Left renal cortex interstitium (tissue), 4 donors: Measurements from ENCODE around the gene FAM20C. TPM values are rescaled to one million over a fixed set of nuclear protein-coding genes. Genes with fewer than 3 reads are reported as not detected.

Source experiments
- DNase-seq, 4 donors: peaks; one replicate each; pipeline ENCODE4 v3.0.0-alpha.2; 2013; ENCODE audit warnings: low read depth in 4 of 4, low spot score in 2 of 4, missing footprints in 1 of 4
- polyA plus RNA-seq, 4 donors: library from polyadenylated mRNA; unstranded; fragments of 120-200 nt; gene quantifications; one replicate each; pipeline ENCODE4 v1.2.1, GENCODE V29; 2013; ENCODE audit not compliant: insufficient read length in 4 of 4

Gene FAM20C
- polyA plus RNA-seq, 4 donors, result 66.1 to 78.6 (median 69.3) TPM

DNA sequence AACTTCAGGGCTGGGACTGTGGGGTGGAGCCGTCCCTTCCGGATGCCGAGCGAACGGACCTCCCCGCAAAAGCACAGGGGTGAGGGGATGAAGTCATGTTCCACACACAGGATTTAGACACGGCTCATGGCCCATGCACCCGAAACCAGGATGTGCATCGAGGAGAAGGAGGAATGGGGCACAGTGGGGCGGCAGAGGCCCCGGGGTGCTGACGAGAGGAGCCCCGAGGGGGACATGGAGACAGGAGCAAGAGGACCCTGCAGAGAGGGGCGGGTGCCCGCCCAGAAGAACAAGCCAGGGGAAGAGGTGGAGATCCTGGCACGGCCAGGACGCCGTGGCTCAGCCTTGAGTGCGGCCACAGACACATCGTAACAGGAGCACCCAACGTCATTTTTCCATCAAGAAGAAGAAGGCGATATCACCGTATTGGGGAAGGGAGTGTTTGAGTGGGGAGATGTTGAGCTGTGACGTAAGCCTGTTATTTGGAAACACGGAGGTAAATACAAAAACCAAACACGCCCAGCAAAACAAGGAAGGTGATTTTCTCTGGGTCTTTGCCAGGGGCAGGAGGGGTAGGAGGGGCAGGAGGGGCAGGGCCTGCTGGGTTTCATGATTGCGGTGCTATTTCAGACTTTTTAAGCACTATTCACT, 72.3 kb downstream of the FAM20C start:
- DNase-seq, result no peak

DNA sequence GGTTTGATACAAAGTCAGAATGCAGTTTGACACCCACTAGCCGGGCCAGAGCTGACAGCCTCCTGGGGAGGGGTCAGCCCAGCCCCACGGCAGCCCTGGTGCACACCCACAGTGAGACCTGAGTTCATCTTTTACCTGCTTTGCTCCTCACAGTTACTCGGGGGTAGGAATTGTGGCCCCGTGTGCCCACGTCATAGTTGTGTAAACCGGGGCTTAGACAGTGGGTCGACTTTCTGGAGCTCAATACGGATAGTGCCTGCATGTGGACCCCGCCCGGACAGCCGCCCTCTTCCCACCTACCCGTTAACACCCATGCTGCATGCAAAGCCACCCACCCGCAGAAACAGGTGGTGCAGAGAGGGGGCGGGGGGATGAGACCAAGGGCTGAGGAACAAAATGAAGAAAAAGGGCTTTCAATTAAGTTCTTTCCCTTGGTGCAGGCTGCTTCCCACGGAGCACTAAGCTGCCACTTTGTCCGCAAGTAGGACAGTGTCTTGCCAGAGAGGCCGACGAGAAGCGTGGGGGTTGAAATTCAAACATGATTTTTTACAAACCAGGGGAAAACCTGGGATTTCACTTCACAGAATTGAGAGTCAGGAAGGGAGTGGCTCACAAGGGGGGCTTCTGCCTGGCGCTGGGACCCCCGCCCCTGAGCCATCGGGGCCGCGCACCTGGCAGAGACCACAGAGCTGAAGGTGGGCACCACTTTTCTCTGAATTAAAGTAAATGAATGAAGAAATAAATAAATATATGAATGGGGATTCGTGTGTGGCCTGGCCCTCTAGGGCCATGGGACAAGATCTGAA, 73.0 kb downstream of the FAM20C start:
- no peak for DNase-seq

DNA sequence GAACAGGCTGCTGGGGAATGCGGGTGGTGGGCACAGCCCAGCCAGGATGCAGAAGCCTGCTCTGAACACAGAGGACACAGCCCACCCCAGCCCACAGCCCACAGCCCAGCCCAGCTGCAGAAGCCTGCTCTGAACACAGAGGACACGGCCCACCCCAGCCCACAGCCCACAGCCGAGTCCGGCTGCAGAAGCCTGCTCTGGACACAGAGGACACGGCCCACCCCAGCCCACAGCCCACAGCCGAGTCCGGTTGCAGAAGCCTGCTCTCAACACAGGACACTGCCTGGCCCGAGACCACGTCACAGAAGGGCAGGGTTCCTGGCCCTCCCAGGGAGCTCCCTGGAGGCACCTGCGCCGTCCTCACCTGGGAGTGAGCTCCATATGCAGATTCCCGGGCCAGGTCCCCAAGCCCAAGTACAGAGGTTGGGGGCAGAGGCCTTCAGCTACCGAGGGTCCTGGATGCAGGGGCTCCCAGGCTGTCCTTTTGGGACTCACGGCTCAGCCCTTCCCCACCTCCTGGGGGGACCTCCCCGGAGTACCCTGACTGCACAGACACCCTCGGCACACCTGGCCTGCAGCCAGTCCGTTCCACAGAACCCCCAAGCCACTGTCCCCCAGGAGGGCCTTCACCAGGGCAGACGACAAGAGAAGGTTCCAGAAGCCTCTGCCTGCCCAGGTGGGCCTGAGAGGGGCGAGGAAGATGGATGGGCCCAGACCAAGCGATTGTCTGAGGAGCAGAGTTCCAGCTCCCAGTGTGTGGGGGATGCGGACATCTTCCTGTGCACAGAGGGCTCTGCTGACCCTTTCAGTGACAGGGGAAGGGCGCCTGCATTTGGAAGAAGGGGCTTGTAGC, 73.9 kb downstream of the FAM20C start:
- DNase-seq, result no peak

DNA sequence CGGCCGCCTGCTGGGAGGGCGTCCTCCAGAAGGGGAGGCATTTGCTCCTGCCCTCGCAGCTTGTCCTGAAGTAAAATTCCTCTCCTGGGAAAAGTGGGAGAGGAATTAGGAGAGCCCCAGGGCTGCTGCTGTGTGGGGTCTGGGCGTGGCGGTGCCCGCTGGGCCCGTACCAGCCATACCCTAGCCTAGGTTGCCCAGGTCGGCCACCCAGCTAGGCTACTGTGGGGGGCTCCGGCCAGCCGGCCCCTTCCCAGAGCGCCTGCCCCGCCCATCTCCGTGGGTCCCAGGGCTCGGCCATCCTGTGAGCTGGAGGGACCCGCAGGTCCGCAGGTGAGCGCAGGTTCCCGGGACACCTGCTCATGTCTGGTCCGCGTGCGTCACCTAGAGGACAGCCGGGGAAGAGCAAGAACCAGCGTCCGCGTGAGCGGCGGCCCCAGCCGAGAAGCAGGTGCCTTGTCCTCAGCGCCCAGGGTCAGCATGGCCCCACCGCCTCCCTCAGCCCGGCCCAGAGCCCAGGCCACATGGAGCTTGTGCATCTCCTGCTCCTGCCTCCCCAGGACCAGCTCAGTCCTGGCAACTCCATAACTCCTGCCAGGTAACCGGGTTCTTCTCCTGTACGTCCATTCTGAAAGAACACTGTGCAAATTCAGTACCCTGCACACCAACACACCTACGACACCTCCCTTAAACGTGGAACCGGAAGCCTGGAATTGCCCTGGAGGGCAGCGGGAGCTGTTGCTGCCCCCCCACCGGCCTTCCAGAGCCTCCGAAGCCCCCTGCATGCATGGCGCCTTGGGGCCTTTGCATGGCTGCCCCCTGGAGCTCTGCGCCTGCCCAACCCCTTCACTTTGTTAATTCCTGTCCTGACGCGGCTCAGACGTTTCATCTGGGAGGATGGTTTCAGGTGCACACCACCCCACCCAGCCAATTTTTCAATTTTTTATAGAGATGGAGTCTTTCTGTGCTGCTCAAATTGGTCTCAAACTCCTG, 74.8 kb downstream of the FAM20C start:
- DNase-seq, result no peak

DNA sequence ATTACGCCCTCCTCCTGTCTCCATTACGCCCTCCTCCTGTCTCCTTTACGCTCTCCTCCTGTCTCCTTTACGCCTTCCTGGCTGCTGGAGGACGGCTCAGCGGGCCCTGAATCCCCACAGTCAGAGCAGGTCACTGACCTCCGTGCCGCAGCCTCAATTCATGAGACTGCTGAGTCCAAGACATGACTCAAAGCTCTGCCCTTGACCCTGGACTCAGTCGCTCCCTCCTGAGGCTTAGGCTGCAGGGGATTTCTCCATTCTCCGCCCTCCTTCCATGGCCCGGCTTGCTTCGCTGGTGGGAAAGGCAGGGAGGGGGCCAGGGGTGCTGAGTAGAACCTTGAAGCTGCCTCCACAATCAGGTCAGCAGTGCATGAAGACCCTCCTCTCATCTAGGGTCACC, 76.6 kb downstream of the FAM20C start:
- no peak for DNase-seq

DNA sequence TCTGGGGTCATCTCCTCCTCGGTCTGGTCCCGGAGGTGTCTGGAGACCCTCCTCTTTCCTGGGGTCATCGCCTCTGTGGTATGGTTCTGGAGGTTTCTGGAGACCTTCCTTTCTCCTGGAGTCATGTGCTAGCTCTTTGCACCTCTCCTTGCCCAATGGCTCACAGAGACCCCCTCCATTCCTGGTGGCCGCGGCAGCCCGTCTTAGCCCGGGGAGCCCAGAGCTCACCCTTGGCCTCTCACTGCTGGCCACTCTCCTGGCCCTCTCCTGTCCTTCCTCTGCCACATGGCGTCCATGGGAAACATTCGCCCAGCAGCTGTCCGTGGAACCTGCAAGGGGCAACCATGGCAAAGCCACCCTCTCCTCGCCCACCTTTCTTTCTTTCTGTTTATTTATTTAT, 77.3 kb downstream of the FAM20C start:
- no peak for DNase-seq

DNA sequence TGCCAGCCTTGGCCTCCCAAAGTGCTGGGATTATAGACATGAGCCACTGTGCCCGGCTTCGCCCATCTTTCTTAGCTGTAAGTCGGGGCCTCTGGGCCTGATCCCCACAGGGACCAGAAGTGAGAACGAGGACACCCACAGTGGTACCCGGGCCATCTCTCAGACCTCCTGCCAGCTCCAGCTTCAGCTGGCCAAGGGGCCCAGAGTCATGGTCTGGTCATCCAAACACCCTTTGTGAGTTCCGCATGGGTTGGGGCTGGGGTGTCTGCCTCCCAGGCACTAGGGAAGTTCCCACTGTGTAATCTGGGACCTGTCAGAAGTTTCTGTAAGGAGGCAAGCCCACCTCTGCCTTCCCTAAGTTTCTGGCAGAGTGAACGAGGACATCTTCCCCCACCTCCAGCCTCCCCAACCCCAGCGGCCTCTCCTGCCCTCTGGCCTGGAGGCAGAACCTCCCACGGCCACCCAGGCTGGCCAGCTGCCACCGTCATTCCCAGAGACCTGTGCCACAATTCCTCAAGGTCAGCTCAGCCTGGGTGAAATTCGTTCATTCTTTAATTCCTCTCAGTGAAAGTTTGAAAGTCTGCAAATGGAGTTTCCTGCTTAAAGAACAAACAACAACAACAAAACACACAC, 78.1 kb downstream of the FAM20C start:
- DNase-seq, result no peak

DNA sequence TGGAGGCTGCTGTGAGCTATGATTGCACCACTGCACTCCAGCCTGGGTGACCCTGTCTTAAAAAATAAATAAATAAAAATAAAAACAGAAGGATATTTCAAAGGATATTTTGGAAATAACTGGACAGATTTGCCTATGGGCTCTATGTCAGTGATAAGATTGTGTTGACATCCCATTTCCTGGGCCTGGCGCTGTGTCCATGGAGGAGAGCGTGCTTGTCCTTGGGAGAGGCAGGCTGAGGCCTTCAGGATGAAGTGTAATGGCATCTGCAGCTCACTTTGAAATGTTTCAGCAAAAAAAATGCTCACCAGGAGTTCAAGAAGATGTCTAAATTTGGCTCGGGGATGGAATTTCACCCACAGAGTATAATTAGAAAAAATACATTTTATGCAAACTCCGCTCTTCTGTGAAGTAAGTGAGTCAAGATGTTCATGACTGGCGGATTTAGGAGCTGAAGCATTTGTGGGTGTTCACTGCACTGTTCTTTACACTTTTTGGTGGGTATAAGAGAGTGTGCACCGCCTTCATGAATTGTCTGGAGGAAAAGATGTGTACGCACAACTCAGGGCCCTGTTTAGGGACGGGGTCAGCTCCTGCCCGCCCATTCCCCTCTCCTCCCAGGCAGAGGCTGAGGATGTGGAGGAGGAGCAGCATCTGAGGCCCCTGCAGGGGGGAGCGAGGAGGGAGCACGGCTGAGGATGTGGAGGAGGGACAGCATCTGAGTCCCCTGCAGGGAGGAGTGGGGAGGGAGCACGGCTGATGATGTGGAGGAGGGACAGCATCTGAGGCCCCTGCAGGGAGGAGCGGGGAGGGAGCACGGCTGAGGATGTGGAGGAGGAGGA, 79.1 kb downstream of the FAM20C start:
- no peak for DNase-seq

DNA sequence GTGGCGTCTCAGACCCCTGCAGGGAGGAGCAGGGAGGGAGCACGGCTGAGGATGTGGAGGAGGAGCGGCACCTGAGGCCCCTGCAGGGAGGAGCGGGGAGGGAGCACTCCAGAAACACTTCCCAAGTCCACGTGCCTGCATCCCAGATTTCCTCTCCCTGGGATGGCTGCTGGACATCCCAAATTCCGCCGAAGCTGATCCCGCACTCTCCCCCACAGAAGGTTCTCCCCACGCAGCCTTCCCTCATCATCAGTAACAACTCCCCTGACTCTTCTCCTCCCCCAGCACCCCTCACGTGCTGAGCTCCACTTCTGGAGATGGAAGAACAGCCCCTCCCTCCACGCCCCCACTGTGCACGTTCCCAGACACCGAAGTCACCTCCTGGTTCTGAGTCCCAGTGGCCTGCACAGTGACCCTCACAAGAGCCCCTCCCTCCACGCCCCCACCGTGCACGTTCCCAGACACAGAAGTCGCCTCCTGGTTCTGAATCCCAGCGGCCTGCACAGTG, 79.8 kb downstream of the FAM20C start:
- DNase-seq, result no peak

DNA sequence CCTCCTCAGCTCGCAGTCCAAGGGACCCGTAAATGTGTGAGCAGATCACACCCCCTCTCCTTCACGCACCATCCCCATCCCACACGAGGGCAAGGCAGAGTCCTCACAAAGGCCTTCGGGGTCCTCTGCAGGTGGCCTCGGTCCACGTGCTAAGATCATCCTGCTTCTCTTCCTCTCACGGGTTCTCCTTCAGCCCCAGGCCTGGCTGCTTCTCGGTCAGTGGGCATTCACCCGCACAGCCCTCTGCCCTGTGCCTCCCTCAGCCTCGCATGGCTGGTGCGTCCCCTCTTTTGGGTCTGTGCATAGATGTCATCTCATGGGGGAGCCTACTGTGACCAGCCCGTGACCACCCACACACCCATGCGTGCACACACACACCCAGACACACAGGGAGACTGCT, 80.3 kb downstream of the FAM20C start:
- DNase-seq, result no peak

DNA sequence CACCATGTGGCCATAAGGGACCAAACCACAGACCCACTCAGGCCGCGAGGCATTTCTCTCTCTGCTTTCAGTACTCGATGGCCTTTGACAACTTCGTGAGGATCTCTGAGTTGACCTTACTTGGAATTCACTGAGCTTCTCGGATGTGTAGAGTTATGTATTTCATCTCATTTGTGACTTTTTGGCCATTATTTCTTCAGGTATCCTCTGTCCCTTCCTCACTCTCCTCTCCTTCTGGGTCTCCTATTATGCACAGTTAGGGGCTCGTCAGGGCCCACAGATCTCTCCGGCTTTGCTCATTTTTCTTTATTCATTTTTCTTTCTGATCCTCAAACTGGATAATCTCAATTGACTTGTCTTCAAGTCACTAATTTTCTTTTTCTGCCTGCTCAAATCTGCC, 81.0 kb downstream of the FAM20C start:
- DNase-seq, result no peak

DNA sequence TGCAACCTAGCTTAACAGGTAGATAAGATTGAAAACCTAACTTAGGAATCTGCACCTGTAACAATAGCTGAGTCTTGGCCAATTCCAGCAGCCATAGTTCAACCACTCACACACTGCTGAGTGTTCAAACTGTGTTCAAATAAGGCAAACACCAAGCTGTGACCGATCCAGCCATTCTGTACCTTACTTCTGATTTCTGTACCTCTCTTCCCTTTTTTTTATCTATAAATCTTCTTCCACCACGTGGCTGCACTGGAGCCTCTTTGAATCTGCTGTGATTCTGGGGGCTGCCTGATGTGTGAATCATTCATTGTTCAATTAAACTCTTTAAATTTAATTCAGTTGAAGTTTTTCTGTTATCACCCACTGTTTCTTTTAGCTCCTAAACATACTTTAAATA, 81.9 kb downstream of the FAM20C start:
- no peak for DNase-seq

DNA sequence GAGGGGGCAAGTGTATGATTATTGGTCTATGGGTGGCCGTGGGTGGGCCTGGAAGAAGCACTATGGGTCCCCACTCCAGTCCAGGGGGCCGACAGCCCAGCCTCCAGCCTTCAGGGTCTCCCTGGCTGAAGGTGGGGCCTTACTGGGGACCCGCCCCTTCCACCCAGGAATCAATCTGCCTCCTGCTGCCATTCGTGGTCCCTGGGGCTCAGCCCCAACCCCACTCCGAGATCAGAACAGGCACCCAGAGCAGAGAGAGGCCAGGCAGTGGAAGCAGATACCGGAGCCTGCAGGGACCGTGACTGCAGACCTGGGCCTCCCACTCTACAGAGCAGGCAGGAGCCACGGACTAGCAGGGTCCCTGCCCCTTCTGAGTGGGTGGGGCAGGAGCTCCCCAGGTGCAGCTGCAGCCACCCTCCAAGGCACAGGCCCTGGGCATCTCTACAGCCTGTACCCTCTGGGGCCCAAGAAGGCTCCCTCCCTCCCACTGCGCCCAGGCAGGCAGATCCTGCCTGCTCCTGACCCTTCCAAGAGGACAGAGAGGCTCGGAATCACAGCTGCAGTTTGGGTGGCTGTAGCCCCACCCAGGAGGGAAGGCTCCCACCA, 84.0 kb downstream of the FAM20C start:
- no peak for DNase-seq

DNA sequence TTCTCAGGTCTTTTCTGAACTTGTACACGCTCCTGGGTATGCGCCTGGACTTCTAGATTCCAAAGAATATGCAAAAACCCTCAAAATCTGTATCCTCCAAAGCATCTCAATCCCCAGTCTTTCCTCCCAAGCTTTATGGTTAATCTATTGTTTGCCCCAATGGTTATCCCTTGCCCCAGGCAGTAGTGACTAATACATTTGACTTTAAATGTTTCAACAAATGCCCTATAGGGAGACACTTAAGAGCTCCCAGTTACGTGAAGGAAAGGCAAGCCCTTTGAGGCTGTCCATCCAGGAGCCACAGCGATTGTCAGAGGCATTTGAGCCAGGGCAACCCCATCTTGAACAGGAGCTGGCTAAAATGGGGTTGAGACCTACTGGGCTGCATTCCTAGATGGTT, 84.9 kb downstream of the FAM20C start:
- DNase-seq, result no peak

DNA sequence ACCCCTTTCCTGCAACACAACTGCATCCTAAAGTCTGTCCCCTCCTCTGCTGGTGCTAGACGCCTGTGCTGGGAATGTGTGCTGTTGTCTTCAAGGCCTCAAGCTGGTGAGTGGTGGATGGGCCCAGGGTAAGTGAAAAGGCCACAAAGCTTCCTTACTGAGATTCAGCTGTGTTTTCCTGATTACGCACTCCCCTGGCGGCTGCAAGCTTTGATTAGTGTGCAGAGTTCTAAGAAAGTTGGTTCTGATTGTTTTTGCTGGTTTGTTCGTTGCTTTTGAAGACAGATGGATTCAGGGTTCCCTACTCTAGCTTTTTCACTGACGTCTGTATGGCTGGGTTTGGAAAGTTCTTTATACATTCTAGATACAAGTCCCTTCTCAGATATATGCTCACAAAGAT, 85.7 kb downstream of the FAM20C start:
- DNase-seq, result no peak

DNA sequence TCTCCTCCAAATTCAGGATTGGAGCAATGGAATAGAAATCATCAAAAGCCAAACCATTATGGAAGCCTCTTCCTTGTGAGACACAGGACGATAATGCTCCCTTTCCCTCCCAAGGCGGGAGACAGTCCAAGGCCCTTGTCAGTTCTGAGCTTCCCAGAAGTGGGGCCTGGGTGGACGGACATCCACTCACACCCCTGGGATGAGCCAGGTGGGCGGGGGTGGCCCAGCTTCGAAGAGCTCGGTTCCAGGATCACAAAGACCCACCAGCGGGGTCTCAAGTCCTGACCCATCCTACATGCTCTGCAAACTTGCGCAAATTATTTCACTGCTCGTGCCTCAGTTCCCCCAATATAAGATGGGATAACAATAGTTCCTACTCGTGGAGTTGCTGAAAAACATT, 87.5 kb downstream of the FAM20C start:
- DNase-seq, result no peak

DNA sequence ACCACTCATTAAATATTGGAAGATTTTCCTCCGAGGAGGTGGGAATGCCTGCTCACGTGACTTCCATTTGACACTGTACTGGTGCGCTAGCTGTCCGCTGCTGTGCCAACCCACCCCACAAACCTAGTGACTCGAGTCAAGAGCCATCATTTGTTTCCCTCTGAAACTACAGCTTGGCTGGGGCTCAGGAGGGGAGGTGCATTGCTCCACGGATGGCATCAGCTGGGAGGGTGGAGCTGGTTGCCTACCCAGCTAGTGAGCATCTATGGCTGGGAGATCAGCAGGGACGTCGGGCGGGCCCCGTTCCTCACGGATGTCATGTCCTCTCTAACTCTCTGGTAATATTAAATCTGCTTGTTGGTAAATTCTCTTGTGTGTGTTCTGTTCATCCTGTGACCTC, 88.1 kb downstream of the FAM20C start:
- no peak for DNase-seq

DNA sequence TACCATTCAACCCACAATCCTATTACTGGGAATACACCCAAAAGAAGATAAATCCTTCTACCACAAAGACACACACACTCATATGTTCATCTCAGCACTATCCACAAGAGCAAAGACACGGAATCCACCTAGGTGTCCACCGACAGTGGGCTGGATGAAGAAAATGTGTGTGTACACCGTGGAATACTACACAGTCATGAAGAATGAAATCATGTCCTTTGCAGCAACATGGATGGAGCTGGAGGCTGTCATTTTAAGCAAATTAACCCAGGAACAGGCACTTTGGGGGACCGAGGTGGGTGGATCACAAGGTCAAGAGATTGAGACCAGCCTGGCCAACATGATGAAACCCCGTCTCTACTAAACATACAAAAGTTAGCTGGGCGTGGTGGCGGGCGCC, 89.3 kb downstream of the FAM20C start:
- DNase-seq, result no peak
